HepG2 (cell line): ENCODE results near the gene FDPS. TPM values are rescaled to one million over a fixed set of nuclear protein-coding genes. Genes with fewer than 3 reads are reported as not detected.

Experiments used
- BHLHE40 ChIP-seq: IDR thresholded peaks from 2 replicates; pipeline ENCODE4 v1.6.1; 2011; ENCODE audit warnings: low read length, improper control_type of control experiment
- CERS6 ChIP-seq: sonication (generic); formaldehyde crosslinking; IDR thresholded peaks from 2 replicates; pipeline ENCODE4 v1.5.0; 2020; ENCODE audit warnings: missing genetic modification reagents
- DBP ChIP-seq: sonication (generic); formaldehyde crosslinking; IDR thresholded peaks from 2 replicates; pipeline ENCODE4 v1.4.0; 2020; ENCODE audit warnings: missing genetic modification reagents; ENCODE audit errors: not compliant biosample characterization
- DNMT1 ChIP-seq: sonication (generic); formaldehyde crosslinking; IDR thresholded peaks from 2 replicates; pipeline ENCODE4 v1.5.1; 2020; ENCODE audit warnings: mild to moderate bottlenecking, missing genetic modification reagents
- EED ChIP-seq: sonication (generic); formaldehyde crosslinking; IDR thresholded peaks from 2 replicates; pipeline ENCODE4 v1.5.0; 2020; ENCODE audit warnings: mild to moderate bottlenecking, missing genetic modification reagents
- ELF3 ChIP-seq: IDR thresholded peaks from 2 replicates; pipeline ENCODE4 v1.6.1; 2016; ENCODE audit warnings: missing genetic modification reagents, missing compliant biosample characterization
- FOXJ3 ChIP-seq: sonication (generic); formaldehyde crosslinking; IDR thresholded peaks from 2 replicates; pipeline ENCODE4 v1.4.0; 2020; ENCODE audit warnings: missing genetic modification reagents, mild to moderate bottlenecking, borderline replicate concordance
- GLMP ChIP-seq: sonication (generic); formaldehyde crosslinking; IDR thresholded peaks from 2 replicates; pipeline ENCODE4 v1.9.0; 2021; ENCODE audit warnings: missing genetic modification reagents, mild to moderate bottlenecking, borderline replicate concordance
- HMG20A ChIP-seq: IDR thresholded peaks from 2 replicates; pipeline ENCODE4 v1.6.1; 2016; ENCODE audit warnings: borderline replicate concordance
- PAWR ChIP-seq: sonication (generic); formaldehyde crosslinking; IDR thresholded peaks from 2 replicates; pipeline ENCODE4 v1.4.0; 2020; ENCODE audit warnings: missing genetic modification reagents, mild to moderate bottlenecking, borderline replicate concordance
- POLR2A ChIP-seq, 2 experiments: IDR thresholded peaks; 2 replicates each; pipeline ENCODE4 v1.6.1; 2011; ENCODE audit warnings: low read depth in 2 of 2, low read length in 2 of 2, mild to moderate bottlenecking in 1 of 2, moderate library complexity in 1 of 2; ENCODE audit not compliant: insufficient read depth in 1 of 2
- TCF12 ChIP-seq, 2 experiments: fragments of 450-650 bp in 1 of 2; sonication (generic) in 1 of 2; formaldehyde crosslinking in 1 of 2; IDR thresholded peaks; 2 replicates each; pipeline versions ENCODE4 v1.6.1 to v1.8.0; 2017 to 2022; ENCODE audit warnings: antibody characterized with exemption in 1 of 2, mild to moderate bottlenecking in 1 of 2, missing genetic modification reagents in 1 of 2, moderate library complexity in 1 of 2
- ZBTB10 ChIP-seq: sonication (generic); formaldehyde crosslinking; IDR thresholded peaks from 2 replicates; pipeline ENCODE4 v1.4.0; 2020; ENCODE audit warnings: missing genetic modification reagents, borderline replicate concordance
- ZFYVE20 ChIP-seq: sonication (generic); formaldehyde crosslinking; IDR thresholded peaks from 2 replicates; pipeline ENCODE4 v1.8.0; 2023; ENCODE audit warnings: low read depth, mild to moderate bottlenecking, moderate library complexity, missing genetic modification reagents, borderline replicate concordance
- ZIK1 ChIP-seq: sonication (generic); formaldehyde crosslinking; IDR thresholded peaks from 2 replicates; pipeline ENCODE4 v1.5.0; 2020; ENCODE audit warnings: mild to moderate bottlenecking, low read depth, missing genetic modification reagents, borderline replicate concordance
- ZNF224 ChIP-seq: sonication (generic); formaldehyde crosslinking; IDR thresholded peaks from 2 replicates; pipeline ENCODE4 v1.5.0; 2020; ENCODE audit warnings: mild to moderate bottlenecking, missing genetic modification reagents
- ZNF337 ChIP-seq: sonication (generic); formaldehyde crosslinking; IDR thresholded peaks from 2 replicates; pipeline ENCODE4 v1.5.1; 2020; ENCODE audit warnings: missing genetic modification reagents, low read depth, mild to moderate bottlenecking, borderline replicate concordance
- ZNF33B ChIP-seq: sonication (generic); formaldehyde crosslinking; IDR thresholded peaks from 2 replicates; pipeline ENCODE4 v1.5.1; 2020; ENCODE audit warnings: mild to moderate bottlenecking, missing genetic modification reagents
- ZNF597 ChIP-seq: sonication (generic); formaldehyde crosslinking; IDR thresholded peaks from 2 replicates; pipeline ENCODE4 v1.5.0; 2020; ENCODE audit warnings: missing genetic modification reagents
- ZNF7 ChIP-seq: IDR thresholded peaks from 2 replicates; pipeline ENCODE4 v1.6.1; 2016; ENCODE audit warnings: missing biosample characterization, missing genetic modification reagents
- polyA plus RNA-seq, 8 experiments: library from polyadenylated mRNA; depleted of rRNA in 3 of 8; stranded (reverse) in 7 of 8; unstranded in 1 of 8; fragments of >200 nt; fragmentation: Illumina TruSeq in 4 of 8; extraction: Trizol in 4 of 8; gene quantifications; 2 replicates each; pipeline versions ENCODE4 v1.2.1 to v1.2.3, GENCODE V29; 2011 to 2016; ENCODE audit warnings: low read depth in 4 of 8, missing spikeins in 1 of 8, mixed read lengths in 1 of 8; ENCODE audit not compliant: insufficient read depth in 1 of 8
- total RNA-seq, 5 experiments: library from RNA; depleted of rRNA; stranded (reverse); fragments of >200 nt; fragmentation: Illumina TruSeq; extraction: Trizol; gene quantifications; 2 replicates each; pipeline ENCODE4 v1.2.3, GENCODE V29; 2016; ENCODE audit warnings: low read depth in 1 of 5

The FDPS gene
- total and polyA plus RNA-seq, 2 of the 13 experiments (the other 11 are each of a cell fraction or from before 2014, with no cell fraction given), result 264 to 519 TPM

- TF ChIP-seq BHLHE40, result no peak
- no peak for TF ChIP-seq EED (CRISPR knock-in tag)
- no peak for TF ChIP-seq TCF12 (IDR thresholded peaks at IDR 0.05)
- no peak for TF ChIP-seq TCF12 (CRISPR knock-in tag; IDR thresholded peaks at IDR 0.05)
- no peak for TF ChIP-seq ELF3 (CRISPR knock-in tag)
- no peak for TF ChIP-seq GLMP (CRISPR knock-in tag)
- TF ChIP-seq HMG20A (CRISPR knock-in tag), result no peak
- no peak for TF ChIP-seq ZFYVE20 (CRISPR knock-in tag)
- no peak for TF ChIP-seq ZNF33B (CRISPR knock-in tag)
- no peak for TF ChIP-seq FOXJ3 (CRISPR knock-in tag)
- no peak for TF ChIP-seq ZNF7
- TF ChIP-seq ZBTB10 (CRISPR knock-in tag), result no peak
- TF ChIP-seq PAWR, result no peak
- no peak for TF ChIP-seq ZNF337 (CRISPR knock-in tag)
- TF ChIP-seq DNMT1, result no peak
- TF ChIP-seq ZNF224 (CRISPR knock-in tag), result no peak
- TF ChIP-seq ZIK1 (CRISPR knock-in tag), result no peak
- no peak for TF ChIP-seq ZNF597 (CRISPR knock-in tag)
- TF ChIP-seq POLR2A (IDR thresholded peaks at IDR 0.05; ENCODE audit: insufficient read depth in 1 of 2, low read depth in 2 of 2, low read length in 2 of 2), result no peak
- no peak for TF ChIP-seq CERS6 (CRISPR knock-in tag)
- no peak for TF ChIP-seq DBP
Measured at GRCh38 chr1:155322953-155323728, 14.5 kb downstream of the FDPS start (continued).
